WTC11 (cell line): Measurements from ENCODE around the gene TMEM50B. TPM values are rescaled to one million over a fixed set of nuclear protein-coding genes. Genes with fewer than 3 reads are reported as not detected.

Experiments
- ATAC-seq: fragments of 200-7000 bp; cut with Tn5 transposase; 2 replicates; pipeline ENCODE4 v1.10.0; 2021; ENCODE audit warnings: mild to moderate bottlenecking, moderate library complexity
- CTCF ChIA-PET: fragments of 300-600 bp; sonication (Branson Sonifier 250); formaldehyde crosslinking; loops from one replicate; lab custom pipeline; 2021; ENCODE audit warnings: antibody characterized with exemption; lab: Charles Lee
- POLR2A ChIA-PET: fragments of 350-600 bp; sonication (Branson Sonifier 250); formaldehyde crosslinking; loops from one replicate; lab custom pipeline; 2021; ENCODE audit warnings: antibody characterized with exemption; lab: Charles Lee
- DNase-seq: peaks from one replicate; pipeline ENCODE4 v3.0.0; 2021; ENCODE audit warnings: low spot score
- H3K27ac Mint-ChIP-seq: 2 replicates; pipeline ENCODE4 v1.8.0; 2021; ENCODE audit warnings: mixed read lengths
- H3K27me3 Mint-ChIP-seq: 2 replicates; pipeline ENCODE4 v1.8.0; 2021; ENCODE audit warnings: low read depth, mild to moderate bottlenecking, moderate library complexity, mixed read lengths
- H3K36me3 Mint-ChIP-seq: 2 replicates; pipeline ENCODE4 v1.8.0; 2021; ENCODE audit warnings: mixed read lengths
- H3K4me1 Mint-ChIP-seq: 2 replicates; pipeline ENCODE4 v1.8.0; 2022; ENCODE audit warnings: mixed read lengths
- H3K4me3 Mint-ChIP-seq: 2 replicates; pipeline ENCODE4 v1.8.0; 2021; ENCODE audit warnings: mild to moderate bottlenecking, moderate library complexity, mixed read lengths
- H3K9me3 Mint-ChIP-seq: 2 replicates; pipeline ENCODE4 v1.8.0; 2021; ENCODE audit warnings: mixed read lengths
- CREB1 ChIP-seq: sonication (generic); formaldehyde crosslinking; IDR thresholded peaks from 2 replicates; pipeline ENCODE4 v1.8.0; 2023; ENCODE audit warnings: mild to moderate bottlenecking, missing genetic modification reagents
- CREM ChIP-seq: sonication (generic); formaldehyde crosslinking; IDR thresholded peaks from 2 replicates; pipeline ENCODE4 v1.8.1; 2022; ENCODE audit warnings: mild to moderate bottlenecking, missing genetic modification reagents, moderate library complexity
- ELF4 ChIP-seq: sonication (generic); formaldehyde crosslinking; IDR thresholded peaks from 2 replicates; pipeline ENCODE4 v1.8.1; 2022; ENCODE audit warnings: low read depth, mild to moderate bottlenecking, moderate library complexity, missing genetic modification reagents
- ETV6 ChIP-seq: sonication (generic); formaldehyde crosslinking; IDR thresholded peaks from 2 replicates; pipeline ENCODE4 v1.8.1; 2022; ENCODE audit warnings: mild to moderate bottlenecking, missing genetic modification reagents
- FOXK1 ChIP-seq: sonication (generic); formaldehyde crosslinking; IDR thresholded peaks from 2 replicates; pipeline ENCODE4 v1.8.0; 2022; ENCODE audit warnings: mild to moderate bottlenecking, moderate library complexity, missing genetic modification reagents
- RORB ChIP-seq: fragments of 250-450 bp; sonication (Bioruptor Pico); IDR thresholded peaks from 2 replicates; pipeline ENCODE4 v1.9.0; 2021; ENCODE audit warnings: mild to moderate bottlenecking
- SMAD3 ChIP-seq: sonication (generic); formaldehyde crosslinking; IDR thresholded peaks from 2 replicates; pipeline ENCODE4 v1.8.0; 2022; ENCODE audit warnings: missing genetic modification reagents, mild to moderate bottlenecking, borderline replicate concordance
- SMAD4 ChIP-seq: sonication (generic); formaldehyde crosslinking; IDR thresholded peaks from 2 replicates; pipeline ENCODE4 v1.8.0; 2022; ENCODE audit warnings: mild to moderate bottlenecking, missing genetic modification reagents
- TEAD1 ChIP-seq: sonication (generic); formaldehyde crosslinking; IDR thresholded peaks from 2 replicates; pipeline ENCODE4 v1.8.0; 2022; ENCODE audit warnings: mild to moderate bottlenecking, missing genetic modification reagents
- TP53 ChIP-seq: sonication (generic); formaldehyde crosslinking; IDR thresholded peaks from 2 replicates; pipeline ENCODE4 v1.8.1; 2023; ENCODE audit warnings: mild to moderate bottlenecking, missing genetic modification reagents
- ZBTB21 ChIP-seq: sonication (generic); formaldehyde crosslinking; IDR thresholded peaks from 2 replicates; pipeline ENCODE4 v1.8.1; 2023; ENCODE audit warnings: mild to moderate bottlenecking, missing genetic modification reagents, borderline replicate concordance
- ZNF219 ChIP-seq: sonication (generic); formaldehyde crosslinking; IDR thresholded peaks from 2 replicates; pipeline ENCODE4 v1.8.0; 2023; ENCODE audit warnings: missing genetic modification reagents, mild to moderate bottlenecking, borderline replicate concordance
- ZNF317 ChIP-seq: sonication (generic); formaldehyde crosslinking; IDR thresholded peaks from 2 replicates; pipeline ENCODE4 v1.8.1; 2023; ENCODE audit warnings: low read depth, mild to moderate bottlenecking, moderate library complexity, missing genetic modification reagents, borderline replicate concordance
- total RNA-seq: library from RNA; stranded (reverse); gene quantifications from 3 replicates; pipeline ENCODE4 v1.2.3, GENCODE V29; 2021
- TF ChIP-seq, protein P1 (sequence below): sonication (generic); formaldehyde crosslinking; IDR thresholded peaks from 2 replicates; pipeline ENCODE4 v1.8.0; 2022; ENCODE audit warnings: mild to moderate bottlenecking, missing genetic modification reagents
- TF ChIP-seq, protein P2 (sequence below): sonication (generic); formaldehyde crosslinking; IDR thresholded peaks from 2 replicates; pipeline ENCODE4 v1.8.1; 2023; ENCODE audit warnings: mild to moderate bottlenecking, missing genetic modification reagents
- TF ChIP-seq, protein P3 (sequence below): sonication (generic); formaldehyde crosslinking; IDR thresholded peaks from 2 replicates; pipeline ENCODE4 v1.8.0; 2022; ENCODE audit warnings: mild to moderate bottlenecking, missing genetic modification reagents
- TF ChIP-seq, protein P4 (sequence below): sonication (generic); formaldehyde crosslinking; IDR thresholded peaks from 2 replicates; pipeline ENCODE4 v1.8.0; 2022; ENCODE audit warnings: mild to moderate bottlenecking, missing genetic modification reagents
- TF ChIP-seq, protein P5 (sequence below): sonication (generic); formaldehyde crosslinking; IDR thresholded peaks from 2 replicates; pipeline ENCODE4 v1.8.0; 2023; ENCODE audit warnings: missing genetic modification reagents
- TF ChIP-seq, protein P6 (sequence below): sonication (generic); formaldehyde crosslinking; IDR thresholded peaks from 2 replicates; pipeline ENCODE4 v1.8.1; 2022; ENCODE audit warnings: mild to moderate bottlenecking, moderate library complexity, missing genetic modification reagents
- TF ChIP-seq, protein P7 (sequence below): sonication (generic); formaldehyde crosslinking; IDR thresholded peaks from 2 replicates; pipeline ENCODE4 v1.8.1; 2023; ENCODE audit warnings: mild to moderate bottlenecking, missing genetic modification reagents, moderate library complexity
- TF ChIP-seq, protein P8 (sequence below): sonication (generic); formaldehyde crosslinking; IDR thresholded peaks from 2 replicates; pipeline ENCODE4 v1.8.0; 2022; ENCODE audit warnings: mild to moderate bottlenecking, missing genetic modification reagents
- TF ChIP-seq, protein P9 (sequence below): sonication (generic); formaldehyde crosslinking; IDR thresholded peaks from 2 replicates; pipeline ENCODE4 v1.8.0; 2022; ENCODE audit warnings: missing genetic modification reagents

TMEM50B gene
- total RNA-seq, 1 experiment from 2014 or later, result 25.4 TPM

DNA sequence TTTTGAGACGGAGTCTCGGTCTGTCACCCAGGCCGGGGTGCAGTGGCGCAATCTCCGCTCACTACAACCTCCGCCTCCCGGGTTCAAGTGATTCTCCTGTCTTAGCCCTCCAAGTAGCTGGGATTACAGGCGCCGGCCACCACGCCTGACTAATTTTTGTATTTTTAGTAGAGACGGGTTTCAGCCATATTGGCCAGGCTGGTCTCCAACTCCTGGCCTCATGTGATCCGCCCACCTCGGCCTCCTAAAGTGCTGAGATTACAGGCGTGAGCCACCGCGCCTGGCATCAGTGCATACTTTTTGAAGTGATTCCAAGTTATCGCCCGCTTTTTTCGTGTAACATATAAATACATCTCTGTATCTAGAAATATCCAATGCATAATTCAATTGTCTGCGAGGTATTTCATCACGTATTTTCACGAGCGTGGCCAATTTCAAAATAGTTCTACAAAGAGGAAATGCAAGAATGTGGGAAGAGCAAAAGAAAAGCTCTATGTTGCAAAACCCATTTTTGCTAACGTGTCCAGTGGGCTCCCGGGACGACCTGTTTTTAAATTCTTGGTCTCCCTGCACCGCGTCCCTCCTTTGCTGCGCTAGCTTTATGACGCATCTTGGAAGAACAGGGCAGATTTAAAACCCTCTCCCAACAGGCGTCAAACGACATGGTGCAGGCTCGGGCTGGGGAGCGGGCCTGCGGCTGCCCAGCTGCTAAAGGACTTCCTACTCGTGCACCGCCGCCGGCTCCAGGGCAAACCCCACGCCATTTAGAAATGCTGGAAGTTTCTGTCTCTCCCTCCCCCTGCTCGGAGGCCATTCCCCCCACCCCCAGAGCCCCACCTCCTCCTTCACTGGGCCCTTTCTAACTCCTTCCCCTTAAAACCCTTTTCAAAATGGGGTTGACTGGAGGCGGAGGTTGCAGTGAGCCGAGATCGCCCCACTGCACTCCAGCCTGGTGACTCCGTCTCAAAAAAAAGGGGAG lies 77.5 kb downstream of the TMEM50B start (continued):
- TF ChIP-seq, protein P1, sequence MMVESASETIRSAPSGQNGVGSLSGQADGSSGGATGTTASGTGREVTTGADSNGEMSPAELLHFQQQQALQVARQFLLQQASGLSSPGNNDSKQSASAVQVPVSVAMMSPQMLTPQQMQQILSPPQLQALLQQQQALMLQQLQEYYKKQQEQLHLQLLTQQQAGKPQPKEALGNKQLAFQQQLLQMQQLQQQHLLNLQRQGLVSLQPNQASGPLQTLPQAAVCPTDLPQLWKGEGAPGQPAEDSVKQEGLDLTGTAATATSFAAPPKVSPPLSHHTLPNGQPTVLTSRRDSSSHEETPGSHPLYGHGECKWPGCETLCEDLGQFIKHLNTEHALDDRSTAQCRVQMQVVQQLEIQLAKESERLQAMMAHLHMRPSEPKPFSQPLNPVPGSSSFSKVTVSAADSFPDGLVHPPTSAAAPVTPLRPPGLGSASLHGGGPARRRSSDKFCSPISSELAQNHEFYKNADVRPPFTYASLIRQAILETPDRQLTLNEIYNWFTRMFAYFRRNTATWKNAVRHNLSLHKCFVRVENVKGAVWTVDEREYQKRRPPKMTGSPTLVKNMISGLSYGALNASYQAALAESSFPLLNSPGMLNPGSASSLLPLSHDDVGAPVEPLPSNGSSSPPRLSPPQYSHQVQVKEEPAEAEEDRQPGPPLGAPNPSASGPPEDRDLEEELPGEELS (CRISPR knock-in tag), result peak; percentile 96
- TF ChIP-seq FOXK1 (CRISPR knock-in tag), result peak; percentile 83; the same call in 1 of the 2 replicates
- TF ChIP-seq, protein P2, sequence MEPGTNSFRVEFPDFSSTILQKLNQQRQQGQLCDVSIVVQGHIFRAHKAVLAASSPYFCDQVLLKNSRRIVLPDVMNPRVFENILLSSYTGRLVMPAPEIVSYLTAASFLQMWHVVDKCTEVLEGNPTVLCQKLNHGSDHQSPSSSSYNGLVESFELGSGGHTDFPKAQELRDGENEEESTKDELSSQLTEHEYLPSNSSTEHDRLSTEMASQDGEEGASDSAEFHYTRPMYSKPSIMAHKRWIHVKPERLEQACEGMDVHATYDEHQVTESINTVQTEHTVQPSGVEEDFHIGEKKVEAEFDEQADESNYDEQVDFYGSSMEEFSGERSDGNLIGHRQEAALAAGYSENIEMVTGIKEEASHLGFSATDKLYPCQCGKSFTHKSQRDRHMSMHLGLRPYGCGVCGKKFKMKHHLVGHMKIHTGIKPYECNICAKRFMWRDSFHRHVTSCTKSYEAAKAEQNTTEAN, result no peak
- TF ChIP-seq CREM (CRISPR knock-in tag), result peak; percentile 37; the same call in 1 of the 2 replicates
- TF ChIP-seq CREB1 (CRISPR knock-in tag), result peak; percentile 39; the same call in 1 of the 2 replicates
- TF ChIP-seq, protein P3, sequence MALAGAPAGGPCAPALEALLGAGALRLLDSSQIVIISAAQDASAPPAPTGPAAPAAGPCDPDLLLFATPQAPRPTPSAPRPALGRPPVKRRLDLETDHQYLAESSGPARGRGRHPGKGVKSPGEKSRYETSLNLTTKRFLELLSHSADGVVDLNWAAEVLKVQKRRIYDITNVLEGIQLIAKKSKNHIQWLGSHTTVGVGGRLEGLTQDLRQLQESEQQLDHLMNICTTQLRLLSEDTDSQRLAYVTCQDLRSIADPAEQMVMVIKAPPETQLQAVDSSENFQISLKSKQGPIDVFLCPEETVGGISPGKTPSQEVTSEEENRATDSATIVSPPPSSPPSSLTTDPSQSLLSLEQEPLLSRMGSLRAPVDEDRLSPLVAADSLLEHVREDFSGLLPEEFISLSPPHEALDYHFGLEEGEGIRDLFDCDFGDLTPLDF, result no peak
- TF ChIP-seq, protein P4, sequence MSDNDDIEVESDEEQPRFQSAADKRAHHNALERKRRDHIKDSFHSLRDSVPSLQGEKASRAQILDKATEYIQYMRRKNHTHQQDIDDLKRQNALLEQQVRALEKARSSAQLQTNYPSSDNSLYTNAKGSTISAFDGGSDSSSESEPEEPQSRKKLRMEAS (CRISPR knock-in tag), result peak; percentile 79
- no peak for TF ChIP-seq ZNF219 (CRISPR knock-in tag)
- TF ChIP-seq, protein P5, sequence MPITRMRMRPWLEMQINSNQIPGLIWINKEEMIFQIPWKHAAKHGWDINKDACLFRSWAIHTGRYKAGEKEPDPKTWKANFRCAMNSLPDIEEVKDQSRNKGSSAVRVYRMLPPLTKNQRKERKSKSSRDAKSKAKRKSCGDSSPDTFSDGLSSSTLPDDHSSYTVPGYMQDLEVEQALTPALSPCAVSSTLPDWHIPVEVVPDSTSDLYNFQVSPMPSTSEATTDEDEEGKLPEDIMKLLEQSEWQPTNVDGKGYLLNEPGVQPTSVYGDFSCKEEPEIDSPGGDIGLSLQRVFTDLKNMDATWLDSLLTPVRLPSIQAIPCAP (CRISPR knock-in tag), result peak; percentile 76; the same call in 1 of the 2 replicates
- TF ChIP-seq SMAD3 (CRISPR knock-in tag), result no peak; the same call in 1 of the 2 replicates
- TF ChIP-seq, protein P6, sequence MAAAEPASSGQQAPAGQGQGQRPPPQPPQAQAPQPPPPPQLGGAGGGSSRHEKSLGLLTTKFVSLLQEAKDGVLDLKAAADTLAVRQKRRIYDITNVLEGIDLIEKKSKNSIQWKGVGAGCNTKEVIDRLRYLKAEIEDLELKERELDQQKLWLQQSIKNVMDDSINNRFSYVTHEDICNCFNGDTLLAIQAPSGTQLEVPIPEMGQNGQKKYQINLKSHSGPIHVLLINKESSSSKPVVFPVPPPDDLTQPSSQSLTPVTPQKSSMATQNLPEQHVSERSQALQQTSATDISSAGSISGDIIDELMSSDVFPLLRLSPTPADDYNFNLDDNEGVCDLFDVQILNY (CRISPR knock-in tag), result no peak
- no peak for TF ChIP-seq RORB (CRISPR knock-in tag)
- TF ChIP-seq TEAD1 (CRISPR knock-in tag), result peak; percentile 84
- TF ChIP-seq ETV6 (CRISPR knock-in tag), result 0 out of 2 replicates have a peak, but pooled peaks have one; percentile 44
- TF ChIP-seq, protein P7, sequence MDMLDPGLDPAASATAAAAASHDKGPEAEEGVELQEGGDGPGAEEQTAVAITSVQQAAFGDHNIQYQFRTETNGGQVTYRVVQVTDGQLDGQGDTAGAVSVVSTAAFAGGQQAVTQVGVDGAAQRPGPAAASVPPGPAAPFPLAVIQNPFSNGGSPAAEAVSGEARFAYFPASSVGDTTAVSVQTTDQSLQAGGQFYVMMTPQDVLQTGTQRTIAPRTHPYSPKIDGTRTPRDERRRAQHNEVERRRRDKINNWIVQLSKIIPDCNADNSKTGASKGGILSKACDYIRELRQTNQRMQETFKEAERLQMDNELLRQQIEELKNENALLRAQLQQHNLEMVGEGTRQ (CRISPR knock-in tag), result no peak
- TF ChIP-seq, protein P8, sequence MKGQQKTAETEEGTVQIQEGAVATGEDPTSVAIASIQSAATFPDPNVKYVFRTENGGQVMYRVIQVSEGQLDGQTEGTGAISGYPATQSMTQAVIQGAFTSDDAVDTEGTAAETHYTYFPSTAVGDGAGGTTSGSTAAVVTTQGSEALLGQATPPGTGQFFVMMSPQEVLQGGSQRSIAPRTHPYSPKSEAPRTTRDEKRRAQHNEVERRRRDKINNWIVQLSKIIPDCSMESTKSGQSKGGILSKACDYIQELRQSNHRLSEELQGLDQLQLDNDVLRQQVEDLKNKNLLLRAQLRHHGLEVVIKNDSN (CRISPR knock-in tag), result peak; percentile 53; the same call in 1 of the 2 replicates

DNA sequence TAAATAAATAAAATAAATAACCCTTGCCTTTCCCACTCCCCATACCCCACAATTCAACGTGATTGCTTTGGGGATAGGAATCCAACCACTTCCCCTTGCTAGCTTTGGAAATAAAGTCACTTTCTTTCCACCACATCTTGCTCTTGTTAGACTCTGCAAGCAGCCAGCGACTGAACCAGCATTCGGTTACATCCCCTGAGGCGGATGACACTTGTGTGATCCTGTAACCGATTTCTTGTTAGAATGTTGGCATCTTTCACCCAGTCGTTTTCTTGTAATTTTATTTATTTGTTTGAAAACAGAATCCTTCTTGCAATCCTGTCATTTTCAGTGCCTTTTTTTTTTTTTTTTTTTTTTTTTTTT lies 78.2 kb downstream of the TMEM50B start:
- H3K27ac Mint-ChIP-seq, result peak overlapping the region; percentile 60; the same call in 1 of the 2 replicates
- CTCF ChIA-PET, result interaction anchor here (1.1 kb wide), 1 partner anchor 40 kb away, joined by 5 read pairs; no protein-coding TSS in a partner anchor
- H3K36me3 Mint-ChIP-seq, result peaks cover 2% of the 10 kb centered on the region; the same call in 1 of the 2 replicates
- no peak for ATAC-seq
- no peaks in the 10 kb centered on the region for H3K27me3 Mint-ChIP-seq
- DNase-seq, result no peak
- peaks cover 17% of the 10 kb centered on the region for H3K4me1 Mint-ChIP-seq
- H3K9me3 Mint-ChIP-seq, result no peaks in the 10 kb centered on the region
- POLR2A ChIA-PET, result interaction anchor here (0.6 to 1.1 kb wide), 2 partner anchors 40 to 58 kb away, joined by 5 to 6 read pairs; no protein-coding TSS in a partner anchor
- no peak overlapping the region for H3K4me3 Mint-ChIP-seq
- TF ChIP-seq ZBTB21 (CRISPR knock-in tag), result no peak
- TF ChIP-seq, protein P9, sequence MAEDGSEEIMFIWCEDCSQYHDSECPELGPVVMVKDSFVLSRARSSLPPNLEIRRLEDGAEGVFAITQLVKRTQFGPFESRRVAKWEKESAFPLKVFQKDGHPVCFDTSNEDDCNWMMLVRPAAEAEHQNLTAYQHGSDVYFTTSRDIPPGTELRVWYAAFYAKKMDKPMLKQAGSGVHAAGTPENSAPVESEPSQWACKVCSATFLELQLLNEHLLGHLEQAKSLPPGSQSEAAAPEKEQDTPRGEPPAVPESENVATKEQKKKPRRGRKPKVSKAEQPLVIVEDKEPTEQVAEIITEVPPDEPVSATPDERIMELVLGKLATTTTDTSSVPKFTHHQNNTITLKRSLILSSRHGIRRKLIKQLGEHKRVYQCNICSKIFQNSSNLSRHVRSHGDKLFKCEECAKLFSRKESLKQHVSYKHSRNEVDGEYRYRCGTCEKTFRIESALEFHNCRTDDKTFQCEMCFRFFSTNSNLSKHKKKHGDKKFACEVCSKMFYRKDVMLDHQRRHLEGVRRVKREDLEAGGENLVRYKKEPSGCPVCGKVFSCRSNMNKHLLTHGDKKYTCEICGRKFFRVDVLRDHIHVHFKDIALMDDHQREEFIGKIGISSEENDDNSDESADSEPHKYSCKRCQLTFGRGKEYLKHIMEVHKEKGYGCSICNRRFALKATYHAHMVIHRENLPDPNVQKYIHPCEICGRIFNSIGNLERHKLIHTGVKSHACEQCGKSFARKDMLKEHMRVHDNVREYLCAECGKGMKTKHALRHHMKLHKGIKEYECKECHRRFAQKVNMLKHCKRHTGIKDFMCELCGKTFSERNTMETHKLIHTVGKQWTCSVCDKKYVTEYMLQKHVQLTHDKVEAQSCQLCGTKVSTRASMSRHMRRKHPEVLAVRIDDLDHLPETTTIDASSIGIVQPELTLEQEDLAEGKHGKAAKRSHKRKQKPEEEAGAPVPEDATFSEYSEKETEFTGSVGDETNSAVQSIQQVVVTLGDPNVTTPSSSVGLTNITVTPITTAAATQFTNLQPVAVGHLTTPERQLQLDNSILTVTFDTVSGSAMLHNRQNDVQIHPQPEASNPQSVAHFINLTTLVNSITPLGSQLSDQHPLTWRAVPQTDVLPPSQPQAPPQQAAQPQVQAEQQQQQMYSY (CRISPR knock-in tag), result no peak
- no peak for TF ChIP-seq ELF4
- no peak for TF ChIP-seq ZNF317
- no peak for TF ChIP-seq TP53 (CRISPR knock-in tag)
- TF ChIP-seq SMAD4 (CRISPR knock-in tag), result no peak
